ENCODE results near the gene CNNM1. TPM values are rescaled to one million over a fixed set of nuclear protein-coding genes. Genes with fewer than 3 reads are reported as not detected.
A peak's percentile ranks its signal among the peaks of the same experiment; 100 is the strongest.

The CNNM1 gene
- polyA plus RNA-seq (2011; rRNA removed) (0.11 and 0.14 TPM in 2 replicates), polyA minus RNA-seq (2011; rRNA and poly(A)+ RNA removed) (not detected in 2 replicates)

DNA sequence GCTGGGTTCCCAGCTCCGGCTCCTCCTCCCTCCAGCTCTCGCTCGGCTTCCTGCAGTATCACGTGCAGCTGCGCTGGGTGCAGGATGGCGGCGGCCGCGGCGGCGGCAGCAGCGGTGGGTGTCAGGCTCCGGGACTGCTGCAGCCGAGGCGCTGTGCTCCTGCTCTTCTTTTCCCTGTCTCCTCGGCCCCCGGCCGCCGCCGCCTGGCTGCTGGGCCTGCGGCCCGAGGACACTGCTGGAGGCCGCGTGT lies at the start of gene CNNM1:
Gene CNNM1 (plus strand): TSS at position 53 of the 250 bp plus-strand sequence. CDS start 32 bp downstream, at position 85.
- Histone ChIP-seq H3K27ac (ENCODE audit: low read depth, low read length) (no peak within 1 kb of the TSS), H3K4me3 (ENCODE audit: low read depth, low read length) (peak within 1 kb of the TSS; percentile 42), H3K9me3 (ENCODE audit: control insufficient read depth, insufficient read depth, low read length) (peaks cover 4% of the 10 kb centered on the region; the same call in 1 of the 2 replicates), H3K27me3 (ENCODE audit: control insufficient read depth, insufficient read depth, low read length) (peaks cover 22% of the 10 kb centered on the region)
- no peak for TF ChIP-seq CTCF (IDR thresholded peaks at IDR 0.05; ENCODE audit: low read depth, low read length)
- ChIA-PET POLR2A (no interaction called here), CTCF (no interaction called here)
- no peak for DNase-seq (ENCODE audit: low read depth, low spot score)

GRCh38 chr10:99279626-99280111 lies 49.5 kb upstream of the CNNM1 start:
- Histone ChIP-seq H3K27me3 (ENCODE audit: control insufficient read depth, insufficient read depth, low read length) (no peaks in the 10 kb centered on the region), H3K4me3 (ENCODE audit: low read depth, low read length) (no peak overlapping the region), H3K27ac (ENCODE audit: low read depth, low read length) (no peak overlapping the region), H3K9me3 (ENCODE audit: control insufficient read depth, insufficient read depth, low read length) (no peaks in the 10 kb centered on the region)
- CTCF ChIA-PET, result interaction anchor here (0.8 to 1.3 kb wide), 3 partner anchors 33 to 813 kb away, joined by 3 to 5 read pairs (median 4); no protein-coding TSS in a partner anchor
- DNase-seq (ENCODE audit: low read depth, low spot score), result no peak
- TF ChIP-seq CTCF (IDR thresholded peaks at IDR 0.05; ENCODE audit: low read depth, low read length), result no peak
- POLR2A ChIA-PET, result no interaction called here

- POLR2A ChIA-PET, result no interaction called here
- DNase-seq (ENCODE audit: low read depth, low spot score), result no peak
- CTCF ChIA-PET, result no interaction called here
- no peaks in the 10 kb centered on the region for H3K9me3 ChIP-seq (ENCODE audit: control insufficient read depth, insufficient read depth, low read length)
- H3K27ac ChIP-seq (ENCODE audit: low read depth, low read length), result no peak overlapping the region
- H3K27me3 ChIP-seq (ENCODE audit: control insufficient read depth, insufficient read depth, low read length), result no peaks in the 10 kb centered on the region
- H3K4me3 ChIP-seq (ENCODE audit: low read depth, low read length), result no peak overlapping the region
- no peak for TF ChIP-seq CTCF (IDR thresholded peaks at IDR 0.05; ENCODE audit: low read depth, low read length)
Observed at GRCh38 chr10:99280472-99280871, 48.7 kb upstream of the CNNM1 start.

DNA sequence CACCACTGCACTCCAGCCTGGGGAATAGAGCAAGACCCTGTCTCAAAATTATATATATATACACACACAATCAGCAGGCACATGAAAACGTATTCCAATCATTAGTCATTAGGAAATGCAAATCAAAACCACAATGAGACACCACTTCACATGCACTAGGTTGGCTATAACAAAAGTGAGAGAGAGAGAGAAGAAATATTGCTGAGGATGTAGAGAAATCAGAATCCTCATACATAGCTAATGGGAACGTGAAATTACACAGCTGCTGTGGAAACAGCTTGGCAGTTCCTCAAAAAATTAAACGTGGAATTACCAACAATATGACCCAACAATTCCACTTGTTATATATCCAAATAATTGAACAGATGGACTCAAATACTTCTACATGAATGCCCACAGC lies 43.3 kb upstream of the CNNM1 start:
- CTCF ChIA-PET, result no interaction called here
- Histone ChIP-seq H3K27ac (ENCODE audit: low read depth, low read length) (no peak overlapping the region), H3K27me3 (ENCODE audit: control insufficient read depth, insufficient read depth, low read length) (no peaks in the 10 kb centered on the region), H3K9me3 (ENCODE audit: control insufficient read depth, insufficient read depth, low read length) (no peaks in the 10 kb centered on the region), H3K4me3 (ENCODE audit: low read depth, low read length) (no peak overlapping the region)
- POLR2A ChIA-PET, result no interaction called here
- no peak for DNase-seq (ENCODE audit: low read depth, low spot score)
- TF ChIP-seq CTCF (IDR thresholded peaks at IDR 0.05; ENCODE audit: low read depth, low read length), result no peak

DNA sequence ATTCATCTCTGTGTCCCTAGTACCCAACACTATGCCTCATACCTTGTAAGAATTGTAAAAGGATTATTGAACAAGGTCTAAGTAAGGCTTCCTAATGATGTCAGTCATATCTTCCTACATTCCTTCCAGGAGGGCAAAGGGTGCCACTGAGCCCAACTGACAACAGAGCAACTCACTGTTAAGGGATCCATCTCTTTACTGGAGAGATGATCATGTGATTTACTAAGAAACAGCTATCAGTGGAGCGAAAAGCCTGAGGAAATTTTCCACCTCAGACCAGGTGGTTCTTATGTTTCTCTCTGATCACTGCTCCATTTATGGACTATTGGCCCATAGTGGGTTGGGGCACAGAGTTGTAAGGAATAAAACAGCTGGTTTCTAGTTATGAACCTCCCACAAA lies 38.9 kb upstream of the CNNM1 start:
- CTCF ChIA-PET, result no interaction called here
- no peak for TF ChIP-seq CTCF (IDR thresholded peaks at IDR 0.05; ENCODE audit: low read depth, low read length)
- Histone ChIP-seq H3K27me3 (ENCODE audit: control insufficient read depth, insufficient read depth, low read length) (no peaks in the 10 kb centered on the region), H3K4me3 (ENCODE audit: low read depth, low read length) (no peak overlapping the region), H3K27ac (ENCODE audit: low read depth, low read length) (no peak overlapping the region), H3K9me3 (ENCODE audit: control insufficient read depth, insufficient read depth, low read length) (no peaks in the 10 kb centered on the region)
- POLR2A ChIA-PET, result no interaction called here
- no peak for DNase-seq (ENCODE audit: low read depth, low spot score)

Measured in AG04450 (cell line).